Naive B cell (primary cell): ENCODE data around the gene MRM2. TPM values are rescaled to one million over a fixed set of nuclear protein-coding genes. Genes with fewer than 3 reads are reported as not detected.
A peak's percentile ranks its signal among the peaks of the same experiment; 100 is the strongest.

ENCODE experiments used
- ATAC-seq, 2 donors: fragments of 150-1000 bp; cut with Tn5 transposase; 2 replicates each; pipeline ENCODE4 v1.10.0; 2021; ENCODE audit warnings: low read depth in 2 of 2, mild to moderate bottlenecking in 2 of 2, moderate library complexity in 2 of 2
- DNase-seq: peaks from one replicate; pipeline ENCODE4 v3.0.0; 2022
- H3K27ac Mint-ChIP-seq, 6 donors: one replicate each; pipeline ENCODE4 v1.8.0; 2020 to 2022; ENCODE audit warnings: mild to moderate bottlenecking in 6 of 6, mixed read lengths in 6 of 6, moderate library complexity in 5 of 6, inconsistent platforms in 2 of 6
- H3K27me3 Mint-ChIP-seq, 3 donors: one replicate each; pipeline ENCODE4 v1.8.0; 2021 to 2022; ENCODE audit warnings: mixed read lengths in 3 of 3, mild to moderate bottlenecking in 1 of 3
- H3K36me3 Mint-ChIP-seq, 2 donors: one replicate each; pipeline ENCODE4 v1.8.0; 2020 to 2022; ENCODE audit warnings: mixed read lengths in 2 of 2, inconsistent platforms in 1 of 2, mild to moderate bottlenecking in 1 of 2
- H3K4me1 Mint-ChIP-seq, 3 donors: one replicate each; pipeline ENCODE4 v1.8.0; 2020 to 2022; ENCODE audit warnings: mixed read lengths in 3 of 3, inconsistent platforms in 1 of 3, mild to moderate bottlenecking in 1 of 3, moderate library complexity in 1 of 3
- H3K4me3 Mint-ChIP-seq, 8 donors: one replicate each; pipeline ENCODE4 v1.8.0; 2020 to 2022; ENCODE audit warnings: mild to moderate bottlenecking in 8 of 8, mixed read lengths in 8 of 8, moderate library complexity in 8 of 8, inconsistent platforms in 2 of 8
- H3K9me3 Mint-ChIP-seq, 7 donors: one replicate each; pipeline ENCODE4 v1.8.0; 2020 to 2022; ENCODE audit warnings: mixed read lengths in 7 of 7, mild to moderate bottlenecking in 5 of 7, inconsistent platforms in 2 of 7, moderate library complexity in 1 of 7
- polyA plus RNA-seq, 6 donors: library from polyadenylated mRNA; unstranded; fragments of 300-500 nt; fragmentation: Illumina TruSeq; gene quantifications; one replicate each; pipeline ENCODE4 v1.2.3, GENCODE V29; 2021; ENCODE audit warnings: low read depth in 6 of 6

MRM2 gene
- polyA plus RNA-seq, 6 donors from 2014 or later = 29.2 to 64.2 (median 46.1) TPM

GRCh38 chr7:2231992-2232765, 9.8 kb downstream of the MRM2 start:
- Mint-ChIP-seq H3K9me3 (peaks cover 0 to 1% (median 0%) of the 10 kb centered on the region in 7 donors), H3K36me3 (peaks cover 2 to 3% of the 10 kb centered on the region in 2 donors), H3K27ac (peak overlapping the region; percentile 83 to 95 (median 92)), H3K4me1 (peaks cover 32 to 57% (median 45%) of the 10 kb centered on the region in 3 donors), H3K27me3 (no peaks in the 10 kb centered on the region), H3K4me3 (peak overlapping the region; percentile 84 to 93 (median 91))
- ATAC-seq (peak; percentile 32 to 41), DNase-seq (peak; percentile 42)

GRCh38 chr7:2230882-2231281, 11.1 kb downstream of the MRM2 start:
- Mint-ChIP-seq H3K36me3 (peaks cover 3 to 4% of the 10 kb centered on the region in 2 donors), H3K4me3 (peak overlapping the region in 5 of 8 donors; percentile 9 to 71 (median 36))

DNA sequence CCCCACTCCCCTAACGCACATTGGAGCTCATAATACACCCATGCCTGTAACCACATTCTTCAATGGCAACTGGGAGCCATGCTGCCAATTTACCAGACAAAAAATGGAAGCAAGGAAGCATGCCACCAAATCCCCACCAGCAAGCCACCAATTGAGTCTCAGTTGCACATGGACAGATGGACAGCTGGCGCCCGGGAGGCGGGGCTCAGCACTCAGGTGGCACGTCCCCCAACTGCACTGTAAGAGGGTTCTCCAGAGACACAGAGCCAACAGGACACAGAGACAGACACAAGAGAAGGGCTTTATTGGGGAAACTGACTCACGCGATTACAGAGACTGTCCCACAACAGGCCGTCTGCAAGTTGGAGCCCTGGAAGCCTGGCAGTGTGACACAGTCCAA, 11.8 kb downstream of the MRM2 start:
- H3K4me3 Mint-ChIP-seq = peak overlapping the region in 6 of 8 donors; percentile 21 to 71 (median 52)
- no peaks in the 10 kb centered on the region for H3K27me3 Mint-ChIP-seq
- H3K27ac Mint-ChIP-seq = peak overlapping the region in 1 of 6 donors; percentile 82
- no peak for ATAC-seq
- no peak for DNase-seq
- no peaks in the 10 kb centered on the region for H3K9me3 Mint-ChIP-seq
- H3K4me1 Mint-ChIP-seq = peaks cover 29 to 45% (median 37%) of the 10 kb centered on the region in 3 donors
- peaks cover 4 to 10% of the 10 kb centered on the region in 2 donors for H3K36me3 Mint-ChIP-seq

More at GRCh38 chr7:2230882-2231281, 11.1 kb downstream of the MRM2 start:
- peak overlapping the region in 1 of 6 donors; percentile 33 for H3K27ac Mint-ChIP-seq
- DNase-seq (no peak), ATAC-seq (no peak)
- no peaks in the 10 kb centered on the region for H3K27me3 Mint-ChIP-seq
- H3K4me1 Mint-ChIP-seq = peaks cover 26 to 52% (median 37%) of the 10 kb centered on the region in 3 donors
- H3K9me3 Mint-ChIP-seq = no peaks in the 10 kb centered on the region

GRCh38 chr7:2229467-2229866, 12.5 kb downstream of the MRM2 start:
- peak overlapping the region in 2 of 6 donors; percentile 28 to 79 for H3K27ac Mint-ChIP-seq
- peaks cover 24 to 39% (median 37%) of the 10 kb centered on the region in 3 donors for H3K4me1 Mint-ChIP-seq
- H3K36me3 Mint-ChIP-seq = peaks cover 4 to 11% of the 10 kb centered on the region in 2 donors
- DNase-seq (no peak), ATAC-seq (no peak)
- H3K27me3 Mint-ChIP-seq = no peaks in the 10 kb centered on the region
- H3K9me3 Mint-ChIP-seq = no peaks in the 10 kb centered on the region
- H3K4me3 Mint-ChIP-seq = peak overlapping the region in 5 of 8 donors; percentile 25 to 66 (median 43)

- Mint-ChIP-seq H3K9me3 (no peaks in the 10 kb centered on the region), H3K4me3 (peak overlapping the region in 3 of 8 donors; percentile 25 to 60 (median 47))
Observed at GRCh38 chr7:2228921-2229320, 13.1 kb downstream of the MRM2 start.

GRCh38 chr7:2227699-2228098, 14.3 kb downstream of the MRM2 start:
- H3K4me3 Mint-ChIP-seq = no peak overlapping the region
- H3K4me1 Mint-ChIP-seq = peaks cover 20 to 32% (median 30%) of the 10 kb centered on the region in 3 donors
- H3K9me3 Mint-ChIP-seq = no peaks in the 10 kb centered on the region
- H3K27me3 Mint-ChIP-seq = no peaks in the 10 kb centered on the region
- ATAC-seq (no peak), DNase-seq (no peak)
- peaks cover 4 to 17% of the 10 kb centered on the region in 2 donors for H3K36me3 Mint-ChIP-seq
- no peak overlapping the region for H3K27ac Mint-ChIP-seq

More at GRCh38 chr7:2228921-2229320, 13.1 kb downstream of the MRM2 start:
- Mint-ChIP-seq H3K4me1 (peaks cover 24 to 38% (median 37%) of the 10 kb centered on the region in 3 donors), H3K27ac (no peak overlapping the region), H3K36me3 (peaks cover 4 to 17% of the 10 kb centered on the region in 2 donors), H3K27me3 (no peaks in the 10 kb centered on the region)
- ATAC-seq = no peak
- no peak for DNase-seq

GRCh38 chr7:2225830-2226229, 16.2 kb downstream of the MRM2 start:
- no peak for ATAC-seq
- H3K36me3 Mint-ChIP-seq = peaks cover 4 to 24% of the 10 kb centered on the region in 2 donors
- no peaks in the 10 kb centered on the region for H3K27me3 Mint-ChIP-seq

DNA sequence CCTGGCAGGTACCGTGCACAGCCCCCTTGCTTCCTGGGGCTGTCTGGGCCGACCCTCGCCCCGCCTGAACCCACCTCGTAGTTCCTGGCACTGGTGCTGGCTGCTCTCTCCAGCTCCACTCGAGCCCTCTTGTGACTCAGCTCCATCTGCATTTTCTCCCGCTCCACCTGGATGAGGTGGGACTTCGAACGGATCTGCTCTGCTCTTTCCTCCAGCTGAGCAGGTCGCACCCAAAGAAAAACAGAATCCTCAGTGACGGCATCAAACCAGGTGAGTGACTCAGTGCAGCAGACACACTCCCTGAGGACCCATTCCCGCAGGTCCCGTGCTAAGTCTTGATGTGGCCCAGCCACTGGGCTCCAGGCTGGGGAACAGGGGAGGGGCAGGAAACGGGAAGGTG, 16.7 kb downstream of the MRM2 start:
- H3K9me3 Mint-ChIP-seq = no peaks in the 10 kb centered on the region

More at GRCh38 chr7:2225830-2226229, 16.2 kb downstream of the MRM2 start:
- H3K9me3 Mint-ChIP-seq = no peaks in the 10 kb centered on the region
- peaks cover 20 to 26% (median 22%) of the 10 kb centered on the region in 3 donors for H3K4me1 Mint-ChIP-seq
- no peak for DNase-seq
- no peak overlapping the region for H3K27ac Mint-ChIP-seq
- no peak overlapping the region for H3K4me3 Mint-ChIP-seq

DNA sequence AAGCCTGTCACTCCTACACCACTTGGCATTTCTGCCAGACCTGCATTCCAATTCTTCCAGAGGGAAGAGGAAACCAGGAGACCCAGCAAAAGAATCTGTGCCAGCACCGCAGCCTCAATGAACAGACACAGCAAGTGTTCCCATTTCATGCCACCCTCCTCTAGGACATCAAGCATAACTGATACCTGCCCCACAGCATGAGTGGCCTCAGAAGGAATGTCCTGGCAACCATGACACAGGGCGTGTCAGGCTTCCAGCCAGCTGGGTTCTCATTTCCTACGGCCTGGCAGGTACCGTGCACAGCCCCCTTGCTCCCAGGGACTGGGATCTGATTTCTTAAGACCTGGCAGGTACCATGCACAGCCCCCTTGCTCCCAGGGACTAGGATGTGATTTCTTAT, 17.1 kb downstream of the MRM2 start:
- Mint-ChIP-seq H3K9me3 (no peaks in the 10 kb centered on the region), H3K4me1 (peaks cover 14 to 17% (median 16%) of the 10 kb centered on the region in 3 donors), H3K27me3 (no peaks in the 10 kb centered on the region), H3K36me3 (peaks cover 4 to 24% of the 10 kb centered on the region in 2 donors), H3K27ac (peak overlapping the region in 1 of 6 donors; percentile 28), H3K4me3 (no peak overlapping the region)
- no peak for DNase-seq
- ATAC-seq = no peak

More for the DNA sequence above, 16.7 kb downstream of the MRM2 start:
- H3K4me1 Mint-ChIP-seq = peaks cover 18 to 21% (median 20%) of the 10 kb centered on the region in 3 donors
- H3K27me3 Mint-ChIP-seq = no peaks in the 10 kb centered on the region
- H3K36me3 Mint-ChIP-seq = peaks cover 4 to 24% of the 10 kb centered on the region in 2 donors
- ATAC-seq (no peak), DNase-seq (no peak)
- peak overlapping the region in 1 of 8 donors; percentile 76 for H3K4me3 Mint-ChIP-seq
- peak overlapping the region in 1 of 6 donors; percentile 47 for H3K27ac Mint-ChIP-seq

- H3K36me3 Mint-ChIP-seq = peaks cover 4 to 24% of the 10 kb centered on the region in 2 donors
- H3K4me1 Mint-ChIP-seq = peaks cover 10 to 13% (median 12%) of the 10 kb centered on the region in 3 donors
- ATAC-seq (no peak), DNase-seq (no peak)
- peak overlapping the region in 1 of 6 donors; percentile 28 for H3K27ac Mint-ChIP-seq
- no peaks in the 10 kb centered on the region for H3K9me3 Mint-ChIP-seq
- peak overlapping the region in 1 of 8 donors; percentile 35 for H3K4me3 Mint-ChIP-seq
- H3K27me3 Mint-ChIP-seq = no peaks in the 10 kb centered on the region
Observed at GRCh38 chr7:2224491-2224928, 17.5 kb downstream of the MRM2 start.

GRCh38 chr7:2223321-2223720, 18.7 kb downstream of the MRM2 start:
- Mint-ChIP-seq H3K27ac (peak overlapping the region in 1 of 6 donors; percentile 72), H3K4me3 (no peak overlapping the region), H3K4me1 (peaks cover 5 to 12% (median 11%) of the 10 kb centered on the region in 3 donors), H3K9me3 (no peaks in the 10 kb centered on the region), H3K36me3 (peaks cover 4 to 27% of the 10 kb centered on the region in 2 donors), H3K27me3 (no peaks in the 10 kb centered on the region)
- ATAC-seq (no peak), DNase-seq (no peak)

DNA sequence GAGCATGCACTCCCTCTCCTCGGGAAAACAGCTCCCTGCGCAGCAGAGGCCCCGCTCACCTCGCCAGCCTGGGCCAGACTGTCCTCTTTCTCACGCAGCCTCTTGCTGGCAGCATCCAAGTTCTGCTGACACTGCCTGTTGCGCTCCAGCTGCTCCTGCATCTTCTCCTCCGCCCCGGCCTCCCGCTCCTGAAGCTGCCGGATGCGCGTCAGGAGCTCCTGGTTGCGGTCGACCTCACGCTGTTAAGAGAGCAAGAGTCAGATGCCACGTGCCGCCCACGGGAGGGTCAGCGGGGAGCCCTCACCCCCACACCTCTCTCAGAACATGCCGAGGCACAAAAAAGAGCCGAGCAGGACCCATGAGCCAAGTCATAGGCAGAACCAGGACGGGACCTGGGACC, 19.5 kb downstream of the MRM2 start:
- no peaks in the 10 kb centered on the region for H3K9me3 Mint-ChIP-seq
- no peak overlapping the region for H3K27ac Mint-ChIP-seq
- H3K4me1 Mint-ChIP-seq = peaks cover 5 to 11% (median 5%) of the 10 kb centered on the region in 3 donors
- H3K36me3 Mint-ChIP-seq = peaks cover 4 to 34% of the 10 kb centered on the region in 2 donors
- ATAC-seq (no peak), DNase-seq (no peak)
- no peak overlapping the region for H3K4me3 Mint-ChIP-seq
- H3K27me3 Mint-ChIP-seq = no peaks in the 10 kb centered on the region

GRCh38 chr7:2220954-2221353, 21.1 kb downstream of the MRM2 start:
- ATAC-seq = no peak
- Mint-ChIP-seq H3K4me3 (no peak overlapping the region), H3K36me3 (peaks cover 2 to 36% of the 10 kb centered on the region in 2 donors), H3K9me3 (no peaks in the 10 kb centered on the region), H3K27me3 (no peaks in the 10 kb centered on the region), H3K27ac (no peak overlapping the region), H3K4me1 (peaks cover 0 to 11% (median 0%) of the 10 kb centered on the region in 3 donors)
- no peak for DNase-seq
